Measurements from ENCODE around the gene TAF4B.

The TAF4B gene

GRCh38 chr18:26383454-26384270 lies 157.4 kb downstream of the TAF4B start:
- peak; percentile 36 for DNase-seq (ENCODE audit: low read depth)

DNA sequence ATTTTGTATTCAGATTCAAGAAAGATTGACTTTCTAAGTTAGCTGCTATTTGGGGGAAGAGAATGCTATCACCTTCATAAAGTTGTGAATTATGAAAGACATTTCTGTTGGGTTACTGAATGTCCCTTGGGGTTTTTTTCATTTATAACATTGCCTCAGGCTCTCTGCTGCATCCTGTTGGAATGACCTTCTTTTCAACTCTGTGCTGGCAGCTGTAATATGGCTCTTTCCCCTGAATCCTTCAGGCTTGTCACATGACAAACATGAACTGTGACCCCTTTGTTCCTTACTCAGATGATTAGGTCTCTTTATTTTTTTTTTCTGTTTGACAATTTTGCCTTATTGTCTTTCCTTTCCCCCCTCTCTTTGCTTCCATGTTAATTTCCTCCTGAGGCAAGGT lies 159.8 kb downstream of the TAF4B start:
- peak; percentile 76 for DNase-seq (ENCODE audit: low read depth)

- peak; percentile 9 for DNase-seq (ENCODE audit: low read depth)
Measured at GRCh38 chr18:26386441-26386840, 160.2 kb downstream of the TAF4B start.

GRCh38 chr18:26394047-26394654 lies 167.9 kb downstream of the TAF4B start:
- DNase-seq (ENCODE audit: low read depth): no peak

DNA sequence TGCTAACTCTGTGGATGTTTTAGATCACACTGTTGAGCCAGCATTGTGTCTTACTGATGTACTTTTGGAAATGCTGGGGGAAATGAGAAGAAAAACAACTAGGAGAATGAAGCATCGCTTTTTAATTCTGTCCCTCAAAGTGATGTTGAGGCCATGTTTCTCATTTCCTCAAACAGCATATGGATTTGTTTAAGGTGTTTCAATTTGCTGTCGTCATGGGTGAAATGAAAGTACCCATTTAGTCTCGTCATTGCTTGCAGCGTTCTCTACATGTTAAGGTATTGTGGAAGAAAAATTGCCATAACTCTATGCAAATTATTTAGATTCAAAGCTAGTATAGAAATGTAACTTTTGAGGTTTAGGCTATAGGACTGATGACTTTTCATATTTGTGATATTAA lies 170.8 kb downstream of the TAF4B start:
- DNase-seq (ENCODE audit: low read depth): no peak

DNA sequence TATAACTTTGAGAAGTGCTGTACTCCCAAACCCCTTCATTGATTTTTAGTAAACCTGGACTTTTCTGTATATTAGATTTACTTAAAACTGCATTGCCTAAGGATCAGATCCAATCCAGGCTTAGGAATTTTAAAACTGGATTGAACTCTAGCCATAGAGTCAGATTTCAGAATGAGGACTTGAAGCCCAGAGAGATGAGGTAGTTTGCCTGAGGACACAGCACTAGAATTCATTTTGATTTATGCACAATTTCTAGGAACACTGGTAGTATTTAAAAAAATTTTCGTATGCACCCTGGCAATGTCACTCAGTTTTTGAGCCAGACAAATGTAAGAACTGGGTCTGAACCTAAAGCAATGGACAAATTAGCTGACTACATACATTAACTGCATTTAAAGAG lies 177.2 kb downstream of the TAF4B start:
- no peak for DNase-seq (ENCODE audit: low read depth)

GRCh38 chr18:26405190-26405801 lies 179.1 kb downstream of the TAF4B start:
- no peak for DNase-seq (ENCODE audit: low read depth)

GRCh38 chr18:26406324-26406723 lies 180.1 kb downstream of the TAF4B start:
- no peak for DNase-seq (ENCODE audit: low read depth)

- no peak for DNase-seq (ENCODE audit: low read depth)
Measured at GRCh38 chr18:26406854-26407517, 180.7 kb downstream of the TAF4B start.

- DNase-seq (ENCODE audit: low read depth): no peak
Measured at GRCh38 chr18:26407736-26408601, 181.7 kb downstream of the TAF4B start.

DNA sequence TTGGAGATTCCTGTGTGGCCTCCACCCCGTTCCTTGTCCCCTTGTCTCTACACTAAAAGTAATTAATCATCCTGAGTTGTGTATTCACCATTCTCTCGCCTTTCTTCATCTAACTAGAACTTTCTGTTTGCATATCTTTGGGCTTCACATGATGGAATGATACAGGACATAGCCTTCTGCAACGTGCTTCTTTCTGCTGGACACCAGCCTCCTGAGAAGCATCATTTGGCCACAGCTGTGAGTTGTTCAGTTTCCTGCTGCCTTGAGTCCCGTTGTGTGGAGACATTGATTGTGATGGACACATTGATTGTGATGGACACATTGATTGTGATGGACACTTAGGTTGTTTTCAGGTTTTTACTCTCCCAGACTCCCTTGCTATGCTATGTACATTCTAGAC lies 182.8 kb downstream of the TAF4B start:
- no peak for DNase-seq (ENCODE audit: low read depth)

DNA sequence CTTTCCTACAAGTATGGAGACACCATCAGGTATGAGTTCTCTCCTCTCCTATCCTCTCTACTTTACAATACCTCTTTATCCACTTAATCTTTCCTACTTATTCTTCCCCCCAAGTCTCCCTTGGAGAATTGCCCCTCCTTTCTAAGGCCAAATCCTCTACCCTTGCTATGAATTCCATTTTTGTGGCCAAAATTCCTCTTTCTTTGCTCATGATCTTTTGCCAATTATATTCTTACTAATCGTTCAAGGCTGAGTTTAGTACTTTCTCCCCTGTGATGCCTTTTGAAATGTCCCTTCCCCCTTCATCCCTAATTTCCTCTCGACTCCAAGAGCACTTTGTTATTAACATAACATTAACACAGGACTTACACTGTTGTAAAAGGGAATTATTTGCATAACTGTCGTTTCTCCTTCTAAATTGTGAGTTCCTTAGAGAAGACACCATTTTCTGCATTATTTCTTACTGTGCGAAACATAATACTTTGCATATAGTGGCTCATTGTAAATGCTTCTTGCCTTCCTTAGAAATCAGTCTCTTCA lies 188.7 kb downstream of the TAF4B start:
- no peak for DNase-seq (ENCODE audit: low read depth)

- DNase-seq (ENCODE audit: low read depth): no peak
Measured at GRCh38 chr18:26415631-26416030, 189.4 kb downstream of the TAF4B start.

- DNase-seq (ENCODE audit: low read depth): no peak
Measured at GRCh38 chr18:26416652-26417150, 190.5 kb downstream of the TAF4B start.

GRCh38 chr18:26417190-26417589 lies 190.9 kb downstream of the TAF4B start:
- DNase-seq (ENCODE audit: low read depth): no peak

DNA sequence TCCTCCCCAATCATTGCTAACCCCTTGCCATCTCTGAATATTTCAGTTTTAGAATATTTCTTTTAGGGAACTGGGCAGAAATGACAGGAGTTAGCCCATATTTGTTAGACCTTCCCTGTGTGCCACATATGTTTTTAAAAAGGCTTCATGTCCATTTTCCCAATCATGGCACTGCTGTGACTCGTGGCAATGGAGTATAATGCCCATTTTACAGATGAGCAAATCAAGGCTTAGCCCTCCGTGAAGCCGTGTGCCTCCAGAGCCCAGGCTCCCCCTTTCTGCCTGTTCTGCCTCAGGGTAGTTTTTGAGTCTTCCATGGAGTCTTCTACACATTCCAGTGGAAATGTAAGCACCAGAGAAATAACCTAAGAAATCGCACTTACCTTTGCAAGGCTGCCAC lies 192.0 kb downstream of the TAF4B start:
- no peak for DNase-seq (ENCODE audit: low read depth)

DNA sequence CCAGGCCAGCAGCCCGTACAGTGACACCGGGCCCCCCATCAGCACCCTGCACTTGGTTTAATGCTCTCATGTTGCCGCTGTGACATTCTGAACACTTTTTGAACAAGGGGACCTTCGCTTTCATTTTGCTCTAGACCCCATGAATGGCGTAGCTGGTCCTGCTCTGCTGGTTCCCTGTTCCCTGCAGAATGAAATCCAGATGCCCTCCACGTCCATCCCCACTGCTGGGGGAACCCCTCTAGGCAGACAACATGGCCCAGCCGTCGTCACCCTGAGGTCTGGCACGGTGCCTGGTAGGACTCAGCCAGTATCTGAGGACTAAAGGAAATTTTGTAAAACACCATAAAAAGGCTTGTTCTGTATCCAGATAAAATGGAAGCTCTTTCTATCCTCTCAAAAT lies 193.5 kb downstream of the TAF4B start:
- DNase-seq (ENCODE audit: low read depth): no peak

GRCh38 chr18:26421503-26421902 lies 195.3 kb downstream of the TAF4B start:
- DNase-seq (ENCODE audit: low read depth): no peak

DNA sequence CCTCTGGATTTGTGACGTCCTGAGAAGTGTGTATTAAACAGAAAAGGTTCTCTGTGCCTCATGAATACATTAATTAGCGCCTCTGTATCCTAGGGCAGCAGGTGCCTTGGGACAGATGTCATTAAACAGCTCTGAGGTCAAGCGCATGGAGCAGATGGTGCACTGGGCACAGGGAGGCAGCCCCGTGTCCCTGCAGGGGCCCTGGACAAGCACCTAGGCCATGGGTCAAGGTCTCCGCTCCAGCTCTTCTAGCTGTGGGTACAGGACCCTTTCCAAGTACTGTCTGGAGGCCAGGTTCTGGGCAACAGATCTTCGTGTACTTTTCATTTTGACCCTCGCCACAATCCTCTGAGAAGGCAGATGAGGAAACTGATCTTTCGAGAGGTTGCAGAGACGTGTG lies 195.7 kb downstream of the TAF4B start:
- no peak for DNase-seq (ENCODE audit: low read depth)

DNA sequence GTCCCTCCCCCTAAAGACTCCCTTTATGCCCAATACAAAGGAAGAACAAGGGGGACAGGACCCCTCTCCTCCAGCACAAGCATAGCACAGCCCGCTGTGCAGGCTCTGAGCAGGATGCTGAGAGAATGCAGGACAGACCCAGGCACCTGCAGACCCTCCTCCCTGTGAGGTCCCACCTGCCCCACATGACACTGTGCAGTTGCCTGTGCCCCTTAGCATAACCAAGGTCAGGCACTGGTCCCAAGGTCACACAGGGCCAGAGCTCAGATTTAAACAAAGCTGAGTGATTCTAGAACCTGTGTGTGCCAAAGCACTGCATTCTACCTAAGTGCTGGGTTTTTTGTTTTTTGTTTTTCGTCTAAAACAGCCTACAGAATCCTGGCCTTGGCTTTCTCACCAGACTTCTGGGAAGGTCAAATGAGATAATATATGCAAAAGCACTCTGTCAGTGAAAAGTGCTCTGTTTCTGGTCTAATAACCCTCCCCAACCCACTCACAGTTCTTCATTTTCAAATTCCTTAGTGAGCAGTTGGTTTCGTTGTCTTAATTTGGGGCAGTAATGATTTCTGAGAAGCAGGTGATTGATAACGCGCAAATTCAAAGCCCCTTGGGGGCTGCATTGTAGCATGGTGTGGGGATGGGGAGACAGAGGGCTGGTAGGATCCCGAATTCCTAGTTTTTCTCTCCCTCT lies 196.4 kb downstream of the TAF4B start:
- no peak for DNase-seq (ENCODE audit: low read depth)

Data from stromal cell of bone marrow (primary cell).